ENCODE results near the gene SORBS1.

The SORBS1 gene

DNA sequence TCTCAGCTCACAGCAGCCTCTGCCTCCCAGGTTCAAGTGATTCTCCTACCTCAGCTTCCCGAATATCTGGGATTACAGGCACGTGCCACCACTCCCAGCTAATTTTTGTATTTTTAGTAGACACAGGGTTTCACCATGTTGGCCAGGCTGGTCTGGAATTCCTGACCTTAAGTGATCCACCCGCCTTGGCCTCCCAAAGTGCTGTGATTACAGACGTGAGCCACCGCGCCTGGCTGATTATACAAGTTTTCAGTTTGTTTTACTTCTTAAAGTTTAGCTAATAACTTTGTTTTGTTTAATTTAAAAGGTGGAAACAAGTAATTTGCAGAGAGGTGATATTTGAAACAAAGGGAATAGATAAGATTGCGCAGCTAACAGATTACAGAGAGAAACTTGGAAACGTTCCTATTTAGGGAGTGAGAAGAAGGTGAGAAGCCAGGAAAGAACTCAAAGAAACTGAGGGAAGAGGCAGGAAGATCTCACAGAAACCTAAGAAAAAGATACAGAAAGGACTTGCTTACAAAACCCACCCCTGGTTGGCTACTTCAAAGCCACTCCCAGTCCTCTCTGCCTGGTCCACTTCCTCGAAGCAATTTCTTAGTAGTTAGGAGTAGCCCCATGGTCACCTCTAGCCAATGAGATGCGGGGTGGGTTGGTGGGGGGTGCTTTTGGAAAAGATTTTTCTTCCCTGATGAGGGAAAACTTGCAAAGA lies 255.4 kb downstream of the SORBS1 start:
- DNase-seq: no peak

DNA sequence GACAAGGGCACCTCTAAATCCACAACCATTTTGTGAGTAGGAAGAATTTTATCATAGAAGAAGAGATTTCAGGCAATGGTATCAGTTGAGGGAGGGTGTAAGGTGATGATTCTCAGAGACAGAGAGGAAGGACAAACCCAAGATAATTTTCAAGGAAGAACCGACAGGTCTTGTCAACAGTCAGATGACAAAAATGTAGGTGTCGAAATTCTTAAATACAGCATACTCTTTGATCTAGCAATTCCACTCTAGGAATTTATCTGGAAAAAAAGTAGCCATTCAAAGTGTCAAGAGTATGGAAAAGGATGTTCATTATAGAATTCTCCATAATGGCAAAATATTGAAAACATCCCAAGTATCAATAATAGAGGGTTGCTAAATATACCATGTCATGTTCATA lies 256.2 kb downstream of the SORBS1 start:
- DNase-seq: no peak

DNA sequence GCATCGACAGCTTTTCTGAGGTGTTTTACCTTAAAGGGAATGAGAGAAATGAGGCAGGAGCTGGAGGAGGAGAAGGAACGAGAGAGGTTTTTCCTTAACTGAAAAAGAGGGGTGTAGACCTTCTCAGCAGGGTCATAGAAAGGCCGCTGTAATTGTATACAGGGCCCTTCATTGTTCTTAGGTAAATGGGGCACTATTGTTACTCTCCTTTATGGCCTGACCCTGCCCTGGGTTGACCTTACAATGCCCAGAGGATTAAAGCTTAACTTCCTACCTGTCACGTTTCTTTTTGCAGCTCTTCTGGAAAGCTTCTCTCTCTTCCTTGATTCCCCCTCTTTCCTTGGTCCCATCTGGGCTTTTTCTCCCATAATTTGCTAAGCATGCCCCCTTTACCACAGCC lies 256.7 kb downstream of the SORBS1 start:
- no peak for DNase-seq

DNA sequence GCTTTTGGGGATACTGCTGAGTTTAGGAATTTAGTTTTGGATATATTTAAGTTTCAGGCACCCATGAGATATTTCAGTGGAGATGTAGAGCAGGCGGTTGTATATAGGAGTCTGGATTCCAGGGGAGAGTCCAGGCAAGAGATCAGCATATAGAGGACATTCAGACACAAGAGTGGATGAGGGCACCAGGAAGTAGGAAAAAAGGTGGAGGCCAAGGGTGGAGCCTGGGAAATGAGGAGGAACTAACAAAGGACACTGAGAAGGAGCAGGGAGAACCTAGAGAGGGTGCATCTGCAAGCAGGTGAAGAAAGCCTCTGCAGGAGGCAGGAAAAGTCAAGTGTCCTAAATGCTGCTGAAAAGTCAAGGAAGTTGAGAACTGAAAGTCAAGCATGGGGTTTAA lies 257.2 kb downstream of the SORBS1 start:
- no peak for DNase-seq

DNA sequence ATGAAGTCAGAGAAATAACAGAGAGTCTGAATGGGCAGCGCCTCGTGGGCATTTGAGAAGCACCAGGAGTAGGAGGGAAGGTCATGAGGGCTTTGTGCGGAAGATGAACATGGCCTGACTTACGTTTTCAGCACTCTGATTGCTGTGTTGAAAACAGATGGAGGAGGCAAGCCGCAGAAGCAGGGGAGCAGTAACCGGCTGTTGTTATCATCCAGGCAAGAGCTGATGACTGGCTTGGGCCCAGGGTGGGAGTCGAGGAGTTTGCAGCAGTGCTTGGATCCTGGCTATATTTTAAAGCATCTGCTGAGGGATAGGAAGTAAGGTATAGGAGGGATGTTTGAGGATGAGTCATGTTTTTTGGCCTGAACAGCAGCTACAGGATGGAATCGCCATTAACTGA lies 257.6 kb downstream of the SORBS1 start:
- DNase-seq: no peak

DNA sequence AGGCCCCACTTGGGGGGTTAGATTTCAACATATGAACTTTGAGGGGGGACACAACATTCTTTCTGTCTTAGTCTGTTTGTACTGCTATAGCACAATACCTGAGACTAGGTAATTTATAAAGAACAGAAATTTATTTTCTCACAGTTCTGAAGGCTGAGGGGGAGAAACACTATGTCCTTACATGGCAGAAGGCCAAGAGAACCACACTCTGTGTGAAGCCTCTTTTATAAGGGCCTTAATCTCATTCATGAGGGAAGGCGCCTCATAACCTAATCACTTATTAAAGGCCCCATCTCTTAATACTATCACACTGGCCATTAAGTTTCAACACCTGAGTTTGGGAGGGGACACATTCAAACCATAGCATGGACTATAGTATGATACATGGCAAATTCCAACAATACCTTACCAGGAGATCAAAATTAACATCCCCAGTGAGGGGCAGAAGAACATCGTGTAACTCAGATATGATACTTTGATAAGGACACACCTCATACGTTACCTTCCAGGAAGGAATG lies 261.1 kb downstream of the SORBS1 start:
- DNase-seq: no peak

DNA sequence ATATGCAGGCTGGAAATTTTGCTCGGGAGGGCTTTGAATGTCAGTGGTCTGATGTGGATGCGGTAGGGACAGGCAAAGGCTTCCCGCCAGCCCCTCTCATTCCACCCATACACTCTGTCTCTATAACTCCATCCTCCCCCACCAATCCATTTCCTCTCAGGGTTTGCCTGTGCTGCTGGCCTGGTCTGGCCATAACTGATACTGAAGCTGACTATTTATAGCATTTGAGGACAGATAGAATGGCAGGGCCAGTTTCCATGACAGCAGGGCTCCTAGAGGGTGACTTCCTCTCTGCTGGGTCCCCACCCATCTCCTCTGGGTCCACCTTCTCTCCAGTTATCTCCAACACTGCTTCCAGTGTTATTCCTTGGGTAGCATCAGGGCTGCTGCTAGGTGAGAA lies 263.8 kb downstream of the SORBS1 start:
- DNase-seq: no peak

DNA sequence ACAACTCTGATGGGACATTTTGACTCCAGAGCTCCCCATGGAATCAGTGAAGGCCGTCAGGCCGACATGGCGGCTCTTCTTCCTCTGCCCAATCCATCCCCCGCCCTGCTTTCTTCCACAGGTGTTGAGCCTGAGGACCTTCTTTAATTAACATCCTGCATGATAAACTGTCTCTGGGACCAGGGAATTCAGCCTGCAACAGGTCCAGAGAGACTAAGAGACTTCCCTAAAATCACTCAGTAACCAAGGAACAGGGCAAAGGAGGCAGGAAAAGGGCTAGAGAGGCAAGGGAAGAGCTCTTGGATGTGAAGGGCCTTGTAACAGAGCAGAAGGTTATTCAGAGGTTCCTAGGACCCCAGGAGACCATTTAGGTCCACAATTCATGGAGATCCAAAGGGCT lies 264.4 kb downstream of the SORBS1 start:
- no peak for DNase-seq

DNA sequence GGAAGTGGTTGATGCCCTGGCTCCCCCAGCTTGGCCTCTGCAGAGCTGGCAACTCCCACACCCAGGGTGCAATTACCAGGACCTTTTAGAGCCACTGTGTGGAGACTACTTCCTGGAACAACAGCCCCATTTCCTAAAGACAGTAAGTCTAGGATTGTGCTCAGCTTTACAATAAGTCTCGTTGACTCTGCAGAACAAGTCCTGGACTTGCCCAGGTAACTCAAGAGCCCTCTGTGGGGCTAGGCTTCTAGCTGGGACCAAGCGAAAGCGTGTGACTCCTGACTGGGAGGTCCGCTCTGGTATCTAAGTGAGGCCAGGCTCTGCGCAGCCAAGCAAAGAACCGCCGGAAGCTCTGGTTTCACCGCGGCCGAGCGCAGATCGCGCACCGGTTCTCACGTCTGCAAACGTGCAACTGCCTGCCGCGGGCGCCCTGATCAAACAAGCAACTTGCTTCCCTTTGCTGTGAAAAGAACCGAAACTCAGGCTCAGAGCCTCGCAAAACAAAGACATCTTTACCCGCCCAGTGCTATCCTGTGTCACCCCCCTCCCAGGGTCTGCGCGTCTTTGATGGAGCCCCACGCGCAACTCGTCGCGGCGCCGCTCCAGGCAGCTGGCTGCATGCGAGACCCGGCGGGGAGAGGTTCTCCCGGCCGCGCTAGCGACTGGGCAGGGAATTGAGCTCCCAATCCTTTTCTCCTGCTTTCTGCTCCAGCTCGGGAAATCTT lies 266.0 kb downstream of the SORBS1 start:
- DNase-seq: peak; percentile 49 to 78

DNA sequence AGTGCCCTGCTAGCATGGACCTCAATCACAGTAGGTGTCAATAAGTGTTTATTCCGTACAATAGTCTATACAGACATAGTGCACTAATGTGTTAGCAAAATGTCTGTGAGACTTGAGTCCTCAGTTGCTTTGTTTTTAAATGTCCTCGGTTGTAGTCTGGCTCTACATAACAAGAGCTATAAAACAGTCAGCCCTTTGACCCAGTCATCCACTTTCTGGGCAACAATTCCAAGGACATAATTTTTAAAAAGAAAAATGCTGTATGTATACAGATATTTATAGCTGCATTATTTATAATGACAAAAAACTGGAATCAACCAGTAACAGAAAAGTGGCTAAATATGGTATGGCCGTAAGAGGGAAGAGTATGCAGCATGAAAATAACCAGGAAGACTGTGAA lies 267.5 kb downstream of the SORBS1 start:
- DNase-seq: no peak

DNA sequence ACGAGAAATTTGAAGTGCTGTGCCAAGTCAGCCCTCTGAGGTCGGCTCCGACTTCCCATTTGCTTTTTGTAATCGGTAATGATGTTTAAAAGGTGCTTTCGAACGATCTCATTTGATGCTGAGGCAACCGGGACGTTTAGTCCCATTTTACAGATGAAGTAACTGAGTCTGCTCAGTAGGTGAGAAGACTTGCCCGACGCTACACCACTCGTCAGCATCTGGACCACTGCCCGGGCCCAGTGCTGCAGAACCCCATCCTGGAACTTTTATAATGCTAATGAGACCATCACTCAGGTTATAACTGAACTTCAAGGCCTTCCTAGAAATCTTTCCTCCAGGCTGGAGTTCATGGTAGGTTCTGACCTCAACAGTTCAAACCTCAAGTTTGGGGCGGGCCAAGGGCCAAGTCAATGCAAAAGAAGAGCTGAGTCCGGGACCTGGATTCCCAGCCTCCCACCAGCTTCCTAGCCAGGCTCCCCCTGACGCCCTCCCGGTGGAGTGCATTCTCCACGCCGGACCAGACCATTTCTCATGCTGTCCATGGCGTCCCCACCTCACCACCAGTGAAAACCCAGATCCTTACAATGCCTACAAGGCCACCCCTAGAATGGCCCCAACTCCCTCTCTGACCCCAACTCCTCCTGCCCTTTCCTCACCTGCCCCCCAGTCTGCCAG lies 269.7 kb downstream of the SORBS1 start:
- DNase-seq: no peak

DNA sequence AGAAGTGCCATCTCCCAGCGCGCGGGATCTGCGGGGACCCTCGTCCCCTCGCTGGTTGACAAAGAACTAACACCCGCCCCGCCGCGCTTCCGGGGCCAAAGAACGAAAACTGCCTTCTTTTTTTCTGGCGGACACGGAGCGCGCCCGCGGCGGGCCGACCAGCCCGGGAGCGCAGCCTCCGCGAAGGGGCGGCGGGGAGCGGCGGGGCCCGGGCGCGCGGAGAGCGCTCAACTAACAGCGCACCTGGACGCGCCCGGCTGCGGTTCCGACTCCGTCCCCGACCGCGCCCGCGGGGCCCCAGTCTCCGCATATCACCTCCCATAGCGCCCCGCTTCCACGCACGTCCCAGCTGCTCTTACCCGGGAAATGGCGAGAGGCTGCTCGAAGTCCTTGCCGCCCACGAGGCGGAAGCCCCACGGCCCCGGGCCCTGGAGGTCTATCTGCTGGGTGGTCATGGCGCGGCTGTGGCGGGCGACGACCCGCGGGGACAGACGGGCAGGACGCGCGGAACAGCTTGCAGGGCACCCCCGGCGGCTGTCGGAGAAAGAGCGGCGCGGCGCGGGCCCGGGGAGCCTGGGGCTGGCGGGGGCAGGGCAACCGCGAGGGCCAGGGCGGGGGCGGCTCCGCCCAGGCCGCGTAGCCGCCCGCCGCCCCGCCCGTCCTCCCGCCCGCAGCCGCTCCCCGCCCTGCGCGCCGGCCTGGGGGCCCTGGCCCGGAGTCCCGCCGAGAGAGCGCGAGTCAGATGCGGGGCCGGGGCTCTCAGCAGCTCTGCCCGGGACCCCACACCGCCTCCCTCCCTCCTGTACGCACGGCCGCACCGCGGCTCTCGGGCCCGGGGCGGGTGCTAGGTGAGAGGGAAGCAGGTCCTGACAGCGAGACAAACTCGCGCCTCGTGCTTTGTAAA lies 270.5 kb downstream of the SORBS1 start, which contains the start of gene PDLIM1:
PDLIM1 (minus strand) TSS at position 543 of the 904 bp plus-strand sequence; CDS start at position 455, 88 bp downstream.
- peak; percentile 48 to 67 for DNase-seq

DNA sequence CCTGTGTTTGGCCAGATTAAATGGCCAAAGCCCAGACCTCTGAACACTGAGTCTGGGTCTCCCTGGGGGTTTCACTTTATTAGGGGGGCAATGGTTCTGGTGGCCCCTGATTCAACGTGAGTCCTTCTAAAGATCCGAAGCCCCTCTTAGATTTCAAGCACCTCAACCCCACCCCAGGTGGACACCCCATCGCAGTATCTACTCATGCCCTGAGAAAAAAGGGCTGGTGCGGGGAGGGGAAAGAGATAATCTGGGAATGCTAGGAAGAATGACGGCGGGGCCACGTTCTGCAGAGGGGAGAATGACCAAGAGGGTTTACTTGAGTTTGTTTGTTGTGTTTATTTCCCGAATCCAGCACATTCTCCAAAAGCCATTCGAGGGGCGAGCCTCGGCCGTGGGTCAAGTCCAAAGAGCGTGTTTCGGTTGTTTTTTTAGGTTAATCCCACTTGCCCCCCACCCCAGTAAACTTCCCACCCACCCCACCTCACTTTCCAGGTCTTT lies 271.2 kb downstream of the SORBS1 start:
- DNase-seq: no peak

DNA sequence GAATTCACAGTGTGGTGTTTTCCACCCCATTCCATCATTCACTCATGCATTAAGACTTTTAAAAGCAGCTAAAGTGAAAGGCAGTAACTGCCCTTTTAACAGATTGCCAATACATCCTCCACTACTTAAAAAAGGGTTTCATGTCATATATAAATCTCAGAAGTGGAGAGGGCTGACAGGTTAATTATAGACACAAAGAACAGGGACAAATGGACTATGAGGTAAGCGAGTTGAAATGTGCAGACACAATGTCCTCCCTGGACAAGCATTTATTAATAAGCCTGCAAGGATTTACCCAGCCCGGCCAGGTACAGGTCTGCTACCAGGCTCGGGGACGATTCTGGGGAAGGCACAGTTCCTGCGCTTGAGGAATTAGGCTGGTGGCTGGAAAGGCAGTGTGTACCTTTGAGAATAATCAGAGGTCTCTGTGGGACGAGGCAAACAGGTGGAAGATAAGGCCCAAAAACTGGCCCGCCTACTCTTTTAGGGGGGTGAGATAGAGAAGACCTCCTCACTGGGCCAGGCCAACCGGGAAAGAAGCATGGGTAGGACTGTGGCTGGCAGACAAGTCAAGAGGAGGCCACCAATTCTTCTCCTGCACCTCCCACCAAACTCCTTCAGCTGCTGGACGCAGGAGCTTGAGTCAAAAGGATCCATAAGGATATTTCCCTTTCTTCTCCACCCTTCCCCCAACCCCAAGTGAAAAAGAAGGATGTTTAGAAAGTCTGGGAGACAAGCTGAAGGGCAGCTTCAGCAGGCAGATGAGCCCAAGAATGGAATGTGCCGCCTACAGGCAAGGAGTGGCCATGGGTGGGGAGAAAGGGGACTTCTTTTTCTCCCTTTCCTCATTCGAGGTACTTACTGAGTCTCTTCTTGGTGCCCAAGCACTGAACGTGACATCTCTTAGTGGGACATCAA lies 271.9 kb downstream of the SORBS1 start:
- no peak for DNase-seq

DNA sequence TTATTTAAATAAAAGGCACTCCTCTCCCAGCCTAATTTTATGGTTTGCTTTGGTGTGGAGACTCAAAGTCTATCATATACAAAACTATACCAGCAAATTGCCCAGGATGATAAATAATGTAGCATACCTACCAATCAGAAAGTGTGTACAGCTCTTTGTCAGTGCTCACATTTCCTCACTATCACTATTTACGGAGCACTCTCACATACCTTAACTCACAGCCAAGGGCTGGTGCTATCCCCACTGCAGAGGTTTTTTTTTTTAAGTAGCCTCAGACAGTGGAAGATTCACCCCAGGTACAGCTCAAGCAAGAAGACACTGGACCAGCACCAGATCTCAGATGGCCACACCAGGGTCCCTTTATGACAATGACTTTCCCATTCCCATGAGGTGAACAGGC lies 272.9 kb downstream of the SORBS1 start:
- DNase-seq: no peak

DNA sequence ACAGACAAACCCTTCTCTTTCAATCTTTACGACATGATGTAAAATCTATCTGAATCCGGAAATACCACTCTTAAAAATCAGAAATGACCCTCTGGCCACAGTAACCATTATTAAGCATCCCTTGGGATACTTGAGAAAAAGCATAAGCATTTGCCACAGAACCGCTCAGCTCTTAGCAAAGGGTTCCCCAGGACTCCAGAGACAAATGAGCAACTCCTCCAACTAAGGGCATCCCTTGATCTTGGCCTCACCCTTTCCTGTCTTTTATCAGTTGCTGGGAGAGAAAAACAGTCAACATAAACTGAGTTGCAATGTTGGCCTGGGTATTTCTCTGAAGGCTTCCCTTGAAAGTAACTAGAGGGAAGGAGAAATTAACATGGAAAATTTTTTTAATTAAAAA lies 273.9 kb downstream of the SORBS1 start:
- DNase-seq: no peak

DNA sequence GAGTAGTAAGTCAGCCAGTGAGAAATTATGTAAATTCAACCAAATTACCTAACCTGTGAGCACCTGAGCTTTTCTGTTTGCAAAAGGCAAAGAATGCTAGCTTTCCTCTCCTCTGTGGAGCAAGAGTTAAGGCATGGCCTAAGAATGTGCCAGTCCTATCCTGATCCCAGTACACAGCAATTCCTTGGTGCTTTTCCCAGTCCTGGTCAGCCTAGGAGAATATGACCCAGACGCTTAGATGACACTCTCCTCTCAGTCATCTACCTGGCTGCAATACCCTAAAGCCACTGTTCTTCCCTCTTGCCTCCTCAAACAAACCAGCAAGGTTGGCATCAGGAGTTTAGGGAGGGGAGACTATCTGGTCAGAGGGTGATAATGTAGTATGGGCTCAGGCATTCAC lies 274.5 kb downstream of the SORBS1 start:
- no peak for DNase-seq

DNA sequence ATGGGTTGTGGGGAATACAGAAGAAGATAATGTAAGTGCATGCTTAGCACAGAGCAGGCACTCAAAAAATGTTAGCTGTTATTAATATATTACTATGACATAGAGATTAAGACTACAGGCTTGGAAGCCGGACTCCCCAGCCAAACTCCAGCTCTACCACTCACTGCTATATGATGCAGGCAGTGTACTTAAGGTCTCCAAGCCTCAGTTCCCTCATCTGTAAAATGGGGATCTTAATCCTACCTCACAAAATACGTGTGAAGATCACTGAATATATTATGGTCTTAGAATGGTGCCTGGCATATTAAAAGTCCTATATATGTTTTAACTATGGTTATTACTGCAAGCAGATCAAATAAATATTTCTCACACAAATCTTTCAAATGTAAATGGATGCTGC lies 275.6 kb downstream of the SORBS1 start:
- DNase-seq: no peak

DNA sequence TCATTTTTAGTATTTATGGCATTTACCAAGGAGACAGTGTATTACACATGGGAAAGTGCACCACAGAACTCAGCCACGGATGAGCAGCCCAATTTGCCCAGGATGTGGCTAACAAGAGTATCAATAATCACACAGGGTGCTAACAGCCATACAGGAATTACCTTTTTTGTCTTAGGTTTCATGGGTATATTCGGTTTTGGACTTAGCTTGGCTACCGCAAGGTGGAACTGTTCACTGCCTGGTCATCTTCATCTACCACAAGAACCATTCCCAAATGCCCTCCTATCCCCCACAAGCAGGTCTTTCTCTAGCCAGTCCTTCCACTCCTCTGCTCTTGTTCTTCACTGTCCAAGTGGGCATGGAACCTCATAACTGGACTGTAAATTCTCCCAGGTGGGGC lies 276.4 kb downstream of the SORBS1 start:
- DNase-seq: no peak

DNA sequence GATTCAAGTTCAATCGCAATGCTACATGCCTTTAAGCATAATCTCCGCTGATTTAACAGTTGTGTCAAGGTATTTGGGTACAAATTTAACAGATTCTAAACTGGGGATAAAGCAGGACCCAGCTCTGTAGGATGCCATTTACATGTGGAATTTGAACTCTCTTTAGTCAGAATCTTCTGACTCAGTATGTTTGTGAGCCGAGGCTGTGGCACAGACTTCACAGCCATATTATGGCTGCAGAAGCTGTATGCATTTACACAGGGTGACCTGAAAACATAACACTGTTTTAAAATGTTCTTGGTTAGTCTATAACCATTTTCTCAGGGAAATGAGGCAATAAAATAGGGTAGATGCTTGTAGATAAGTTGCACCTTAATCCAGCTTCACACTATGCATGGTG lies 279.1 kb downstream of the SORBS1 start:
- no peak for DNase-seq

DNA sequence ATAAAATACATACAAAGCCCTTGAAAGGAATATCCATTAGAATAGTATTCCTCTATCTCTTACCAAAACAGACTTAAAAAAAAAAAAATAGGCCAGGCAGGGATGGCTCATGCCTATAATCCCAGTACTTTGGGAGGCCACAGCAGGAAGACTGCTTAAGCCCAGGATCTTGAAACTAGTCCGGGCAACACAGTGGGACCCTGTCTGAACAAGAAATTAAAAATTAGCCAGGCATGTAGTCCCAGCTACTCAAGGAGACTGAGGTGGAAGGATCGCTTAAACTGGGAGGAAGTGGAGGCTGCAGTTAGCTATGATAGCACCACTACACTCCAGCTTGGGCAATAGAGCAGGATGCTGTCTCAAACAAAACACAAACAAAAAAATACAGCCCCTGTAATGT lies 280.0 kb downstream of the SORBS1 start:
- DNase-seq: no peak

All from CD4-positive, alpha-beta T cell treated with Interferon alpha-2 for 1 hour (primary cell).